ENCODE data around the gene FBXO24.
"Not testable (repeated sequence)": the region's sequence is repeated elsewhere in the genome, so short reads cannot be mapped to it uniquely, and the experiment has no call there.

DNA sequence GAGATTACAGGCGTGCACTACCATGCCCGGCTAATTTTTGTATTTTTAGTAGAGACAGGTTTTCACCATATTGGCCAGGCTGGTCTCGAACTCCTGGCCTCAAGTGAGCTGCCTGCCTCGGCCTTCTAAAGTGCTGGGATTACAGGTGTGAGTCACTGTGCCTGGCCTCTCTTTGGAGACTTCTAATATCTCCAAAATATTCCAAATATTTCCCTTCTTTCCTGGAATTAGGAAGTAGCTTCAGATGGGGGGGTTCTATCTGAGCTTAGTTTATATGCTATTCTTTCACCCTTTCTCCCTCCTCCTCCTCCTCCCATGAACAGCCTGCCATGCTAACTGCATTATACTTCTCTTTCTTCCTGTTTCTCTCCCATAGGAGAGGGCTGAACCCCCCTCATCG is 37.7 kb upstream of the FBXO24 start:
- TF ChIP-seq, protein P1, sequence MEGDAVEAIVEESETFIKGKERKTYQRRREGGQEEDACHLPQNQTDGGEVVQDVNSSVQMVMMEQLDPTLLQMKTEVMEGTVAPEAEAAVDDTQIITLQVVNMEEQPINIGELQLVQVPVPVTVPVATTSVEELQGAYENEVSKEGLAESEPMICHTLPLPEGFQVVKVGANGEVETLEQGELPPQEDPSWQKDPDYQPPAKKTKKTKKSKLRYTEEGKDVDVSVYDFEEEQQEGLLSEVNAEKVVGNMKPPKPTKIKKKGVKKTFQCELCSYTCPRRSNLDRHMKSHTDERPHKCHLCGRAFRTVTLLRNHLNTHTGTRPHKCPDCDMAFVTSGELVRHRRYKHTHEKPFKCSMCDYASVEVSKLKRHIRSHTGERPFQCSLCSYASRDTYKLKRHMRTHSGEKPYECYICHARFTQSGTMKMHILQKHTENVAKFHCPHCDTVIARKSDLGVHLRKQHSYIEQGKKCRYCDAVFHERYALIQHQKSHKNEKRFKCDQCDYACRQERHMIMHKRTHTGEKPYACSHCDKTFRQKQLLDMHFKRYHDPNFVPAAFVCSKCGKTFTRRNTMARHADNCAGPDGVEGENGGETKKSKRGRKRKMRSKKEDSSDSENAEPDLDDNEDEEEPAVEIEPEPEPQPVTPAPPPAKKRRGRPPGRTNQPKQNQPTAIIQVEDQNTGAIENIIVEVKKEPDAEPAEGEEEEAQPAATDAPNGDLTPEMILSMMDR (IDR thresholded peaks at IDR 0.05) = not testable (repeated sequence)
- TF ChIP-seq EP300 (IDR thresholded peaks at IDR 0.05; ENCODE audit: low read depth); POLR2A (IDR thresholded peaks at IDR 0.05); POLR2AphosphoS5 (IDR thresholded peaks at IDR 0.05): not testable (repeated sequence)
